Measurements from ENCODE around the gene C6orf141. TPM values are rescaled to one million over a fixed set of nuclear protein-coding genes. Genes with fewer than 3 reads are reported as not detected.

C6orf141 gene
- total and polyA plus RNA-seq, 4 donors: 0.14 to 0.84 (median 0.38) TPM

- TF ChIP-seq REST (IDR thresholded peaks at IDR 0.05) (no peak), NR2F2 (IDR thresholded peaks at IDR 0.05) (no peak), RXRA (IDR thresholded peaks at IDR 0.05) (no peak), FOXA2 (IDR thresholded peaks at IDR 0.05) (no peak), JUND (IDR thresholded peaks at IDR 0.05) (no peak), YY1 (IDR thresholded peaks at IDR 0.05) (no peak)
Observed at GRCh38 chr6:49539102-49539501, 11.4 kb upstream of the C6orf141 start (continued).

GRCh38 chr6:49540614-49541013 lies 9.9 kb upstream of the C6orf141 start:
- Histone ChIP-seq H3K36me3 (ENCODE audit: control insufficient read depth in 4 of 4, insufficient read depth in 3 of 4, low read depth in 1 of 4, low read length in 3 of 4) (peaks cover 0 to 1% (median 0%) of the 10 kb centered on the region in 4 donors), H3K4me3 (ENCODE audit: low read depth in 1 of 3, low read length in 3 of 3) (no peak overlapping the region), H3K9me3 (ENCODE audit: control insufficient read depth in 4 of 4, low read length in 3 of 4) (no peaks in the 10 kb centered on the region), H3K9ac (ENCODE audit: low read depth in 1 of 2, low read length in 2 of 2) (no peak overlapping the region), H3K27ac (ENCODE audit: low read depth in 1 of 2, low read length in 2 of 2) (no peak overlapping the region), H3K4me1 (ENCODE audit: control insufficient read depth in 4 of 4, insufficient read depth in 4 of 4, low read length in 3 of 4) (no peaks in the 10 kb centered on the region), H3K27me3 (ENCODE audit: control insufficient read depth in 4 of 4, insufficient read depth in 4 of 4, low read length in 3 of 4) (no peaks in the 10 kb centered on the region)
- DNase-seq (ENCODE audit: low spot score): no peak
- TF ChIP-seq CTCF (IDR thresholded peaks at IDR 0.05; ENCODE audit: low read depth, low read length, missing input control) (no peak), ZBTB33 (IDR thresholded peaks at IDR 0.05) (no peak), GABPA (IDR thresholded peaks at IDR 0.05 in 1 of 2, conservative IDR thresholded peaks at IDR 0.05 in 1 of 2) (no peak), FOXA2 (IDR thresholded peaks at IDR 0.05) (no peak), ATF3 (IDR thresholded peaks at IDR 0.05) (no peak), NR2F2 (IDR thresholded peaks at IDR 0.05) (no peak), JUND (IDR thresholded peaks at IDR 0.05) (no peak), HNF4G (IDR thresholded peaks at IDR 0.05) (no peak), RAD21 (IDR thresholded peaks at IDR 0.05) (no peak), EGR1 (IDR thresholded peaks at IDR 0.05; ENCODE audit: low read depth in 2 of 2) (no peak), YY1 (IDR thresholded peaks at IDR 0.05) (no peak), FOXA1 (IDR thresholded peaks at IDR 0.05) (no peak), REST (IDR thresholded peaks at IDR 0.05) (no peak)

All from liver (tissue), 9 donors.